Pancreas (tissue), 10 donors: ENCODE data around the gene EDN3. TPM values are rescaled to one million over a fixed set of nuclear protein-coding genes. Genes with fewer than 3 reads are reported as not detected.

Experiments used
- ATAC-seq, 4 donors: fragments of 200-7000 bp; cut with Tn5 transposase; one replicate each; pipeline versions ENCODE4 v1.8.0 to v1.9.1; 2020; ENCODE audit warnings: mild to moderate bottlenecking in 4 of 4, moderate library complexity in 4 of 4
- DNase-seq, 6 donors: peaks; one replicate each; pipeline ENCODE4 v3.0.0-alpha.2; 2020
- FAIRE-seq: peaks from 2 replicates; lab custom pipeline; 2012; peaks lifted over from hg19 to GRCh38; lab: Jason Lieb, UNC
- H3K27ac ChIP-seq, 4 donors: fragments of 200-600 bp; sonication (generic); 1 replicate in 3 of 4; 2 replicates in 1 of 4; pipeline versions ENCODE4 v1.5.0 to v1.8.0; 2020
- H3K27me3 ChIP-seq, 4 donors: fragments of 200-600 bp; one replicate each; pipeline ENCODE4 v1.8.0; 2021
- H3K36me3 ChIP-seq, 3 donors: fragments of 200-600 bp; sonication (generic) in 1 of 3; one replicate each; pipeline versions ENCODE4 v1.5.0 to v1.8.0; 2020 to 2021
- H3K4me1 ChIP-seq, 3 donors: fragments of 200-600 bp; one replicate each; pipeline ENCODE4 v1.8.0; 2021
- H3K4me3 ChIP-seq, 4 donors: fragments of 200-600 bp; sonication (generic) in 2 of 4; one replicate each; pipeline versions ENCODE4 v1.5.0 to v1.8.0; 2020 to 2021
- H3K9me3 ChIP-seq, 4 donors: fragments of 200-600 bp; one replicate each; pipeline ENCODE4 v1.8.0; 2021
- CTCF ChIP-seq, 4 donors: fragments of 200-600 bp; sonication (generic) in 3 of 4; IDR thresholded peaks; one replicate each; pipeline versions ENCODE4 v1.5.0 to v1.8.0; 2021; ENCODE audit warnings: antibody characterized with exemption in 4 of 4
- WGBS, 2 donors: extraction: QIAGEN DNeasy Blood & Tissue Kit; methylation state at CpG; one replicate each; pipeline ENCODE4 v1.1.7; 2013; 5-methylcytosine and 5-hydroxymethylcytosine counted together
- intact Hi-C, 3 donors: fragments of 100-400 bp; cut with DNase I; formaldehyde crosslinking; loops; one replicate each; pipeline versions ENCODE4 v1.11.1 to v1.14.2; 2022
- polyA plus RNA-seq, 2 donors: library from polyadenylated mRNA; stranded (reverse); fragments of 200-250 nt; gene quantifications; one replicate each; pipeline ENCODE4 v1.2.3, GENCODE V29; 2013
- total RNA-seq, 6 donors: library from RNA; stranded (reverse); fragmentation: NEBNext Ultra II Directional in 4 of 6; extraction: Animal tissue kit (Norgen Biotek cat#: 25700) in 4 of 6; gene quantifications; one replicate each; pipeline versions ENCODE4 v1.2.1 to v1.2.4, GENCODE V29; 2021 to 2023
- donor health status: healthy with polysubstance abuse.
- donor health status: DM: no; HTN: no; CAD: no; lungs with moderate emphysema.
- donor health status: DM: no; HTN: no; CAD: no.
- donor health status: control.
- donor health status: control.
- donor health status: Bipolar disorder and iron deficiency.
- donor health status: DM: yes; HTN: yes; CAD: no.
- donor health status: DM: no; HTN: no; CAD: no.
- donor health status: DM: no; HTN: no; CAD: no.
- donor health status: DM: yes; HTN: yes; CAD: no.

The EDN3 gene
- total and polyA plus RNA-seq, 8 donors, result 3.6 to 55.3 (median 5.4) TPM

GRCh38 chr20:59346061-59346460, 45.6 kb downstream of the EDN3 start:
- FAIRE-seq (no peak), ATAC-seq (no peak), DNase-seq (no peak)
- H3K9me3 ChIP-seq, result no peaks in the 10 kb centered on the region
- intact Hi-C loops, result no loop called here
- no peaks in the 10 kb centered on the region for H3K36me3 ChIP-seq
- H3K4me1 ChIP-seq, result no peaks in the 10 kb centered on the region
- no peak overlapping the region for H3K4me3 ChIP-seq
- WGBS, 2 donors, result 88 to 93% methylated on average over 2 of the region's 2 CpGs
- H3K27ac ChIP-seq, result no peak overlapping the region
- no peak for TF ChIP-seq CTCF (IDR thresholded peaks at IDR 0.05)
- H3K27me3 ChIP-seq, result no peaks in the 10 kb centered on the region

- no peak for TF ChIP-seq CTCF (IDR thresholded peaks at IDR 0.05)
These were observed 48.9 kb downstream of the EDN3 start for GRCh38 chr20:59349277-59349676.

GRCh38 chr20:59350330-59351156, 50.1 kb downstream of the EDN3 start:
- intact Hi-C loops, result no loop called here
- peak in 2 of 4 donors; percentile 47 to 57 for ATAC-seq
- H3K4me1 ChIP-seq, result no peaks in the 10 kb centered on the region
- DNase-seq, result no peak
- TF ChIP-seq CTCF (IDR thresholded peaks at IDR 0.05), result no peak
- no peak for FAIRE-seq
- H3K4me3 ChIP-seq, result no peak overlapping the region
- H3K27ac ChIP-seq, result no peak overlapping the region
- H3K9me3 ChIP-seq, result no peaks in the 10 kb centered on the region
- no peaks in the 10 kb centered on the region for H3K27me3 ChIP-seq
- no peaks in the 10 kb centered on the region for H3K36me3 ChIP-seq
- 66 to 76% methylated on average over 10 of the region's 10 CpGs for WGBS, 2 donors

More at GRCh38 chr20:59349277-59349676, 48.9 kb downstream of the EDN3 start:
- Histone ChIP-seq H3K27me3 (no peaks in the 10 kb centered on the region), H3K36me3 (no peaks in the 10 kb centered on the region), H3K9me3 (no peaks in the 10 kb centered on the region), H3K4me3 (no peak overlapping the region), H3K4me1 (no peaks in the 10 kb centered on the region), H3K27ac (no peak overlapping the region)
- intact Hi-C loops, result no loop called here
- FAIRE-seq (no peak), ATAC-seq (no peak), DNase-seq (no peak)
- 78 to 82% methylated on average over 1 of the region's 1 CpG for WGBS, 2 donors

GRCh38 chr20:59351157-59352040, 51.0 kb downstream of the EDN3 start:
- FAIRE-seq (no peak), DNase-seq (no peak), ATAC-seq (peak in 1 of 4 donors; percentile 18)
- Histone ChIP-seq H3K4me1 (no peaks in the 10 kb centered on the region), H3K4me3 (no peak overlapping the region), H3K27me3 (no peaks in the 10 kb centered on the region), H3K9me3 (no peaks in the 10 kb centered on the region), H3K27ac (no peak overlapping the region), H3K36me3 (no peaks in the 10 kb centered on the region)
- intact Hi-C loops, result no loop called here
- 76 to 87% methylated on average over 10 of the region's 10 CpGs for WGBS, 2 donors
- no peak for TF ChIP-seq CTCF (IDR thresholded peaks at IDR 0.05)
